Fibroblast of skin of scalp (primary cell): ENCODE data around the gene PLOD2.
A peak's percentile ranks its signal among the peaks of the same experiment; 100 is the strongest.
"Not testable (repeated sequence)": the region's sequence is repeated elsewhere in the genome, so short reads cannot be mapped to it uniquely, and the experiment has no call there.

Source experiments
- DNase-seq: peaks from one replicate; pipeline ENCODE4 v3.0.0-alpha.2; 2013

Gene PLOD2

GRCh38 chr3:146136647-146137046 lies 24.3 kb downstream of the PLOD2 start:
- no peak for DNase-seq

GRCh38 chr3:146134348-146135117 lies 26.5 kb downstream of the PLOD2 start:
- peak; percentile 7 for DNase-seq

GRCh38 chr3:146133441-146133840 lies 27.5 kb downstream of the PLOD2 start:
- DNase-seq = peak; percentile 57

DNA sequence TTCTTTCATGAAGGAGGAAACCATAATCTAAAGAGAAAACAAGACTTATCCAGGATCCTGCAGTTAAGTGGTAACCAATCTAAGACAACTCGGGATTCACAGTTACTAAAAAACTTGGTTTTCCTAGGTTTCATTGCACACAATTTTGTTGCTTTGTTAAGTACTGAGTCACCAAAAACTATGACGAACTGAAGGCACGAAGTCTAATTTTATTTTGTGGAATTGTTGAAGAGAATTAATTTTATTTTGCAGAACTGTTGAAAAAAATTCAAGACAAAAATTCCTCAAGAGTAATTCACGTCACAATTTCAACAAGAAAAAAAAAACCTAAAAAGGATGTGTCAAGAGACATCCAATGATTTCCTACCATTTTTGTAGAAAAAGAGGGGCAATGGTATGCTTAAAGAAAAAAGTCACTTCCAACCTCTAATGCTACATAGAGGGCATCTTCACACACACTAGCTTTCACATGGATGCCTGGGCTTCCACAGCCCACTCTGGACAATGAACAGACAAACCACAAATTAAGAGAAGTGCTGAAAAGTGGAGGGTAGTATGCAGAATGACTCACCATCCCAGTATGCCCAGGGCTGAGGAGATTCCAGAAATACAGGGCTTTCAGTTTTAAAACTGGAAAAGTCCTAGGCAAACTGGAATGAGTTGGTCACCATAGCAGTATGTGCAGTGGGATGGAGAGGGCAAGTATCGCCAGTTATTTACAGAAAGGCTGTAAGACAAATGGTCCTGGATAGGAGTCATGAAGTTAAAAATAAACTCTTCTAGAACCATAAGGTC lies 29.2 kb downstream of the PLOD2 start:
- DNase-seq = peak; percentile 96

GRCh38 chr3:146130881-146131371 lies 30.1 kb downstream of the PLOD2 start:
- peak; percentile 71 for DNase-seq

GRCh38 chr3:146129750-146130149 lies 31.2 kb downstream of the PLOD2 start:
- no peak for DNase-seq

DNA sequence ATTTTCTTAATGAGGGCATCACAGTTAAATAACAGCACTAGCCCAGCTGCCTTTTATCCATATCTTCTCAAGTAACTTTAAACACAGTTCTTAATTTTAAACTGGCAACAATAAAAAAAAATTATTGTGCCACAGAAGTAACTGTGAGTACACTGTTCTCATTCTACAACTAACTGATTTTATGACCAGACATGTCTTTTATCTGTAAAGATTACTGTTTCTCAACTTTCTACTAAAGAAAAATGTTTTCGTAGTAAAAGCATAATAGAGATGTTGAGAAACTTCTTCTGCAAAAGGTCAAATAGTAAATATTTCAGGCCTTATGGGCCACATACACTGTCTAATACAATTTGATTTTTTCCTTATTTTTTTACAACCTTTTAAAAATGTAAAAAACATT lies 32.0 kb downstream of the PLOD2 start:
- DNase-seq = no peak

DNA sequence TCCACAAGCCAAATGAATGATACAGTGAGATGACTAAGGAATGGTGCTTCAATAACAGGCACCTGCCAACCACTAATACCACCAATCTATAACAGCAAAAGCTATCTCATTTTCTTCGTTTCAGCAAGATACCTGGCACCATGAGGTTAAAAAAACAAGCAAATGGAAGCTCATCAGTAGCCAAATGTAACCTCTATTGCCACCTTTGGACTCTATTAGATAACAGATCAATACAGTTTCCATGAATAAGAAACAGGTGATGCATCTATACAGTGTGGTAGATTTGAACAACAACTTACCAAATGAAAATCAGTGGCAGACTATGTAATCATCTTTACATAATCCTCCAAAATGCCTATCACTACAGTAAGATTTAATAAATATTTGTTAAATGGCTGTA lies 32.8 kb downstream of the PLOD2 start:
- DNase-seq = no peak

- DNase-seq = peak; percentile 95
These were observed 35.0 kb downstream of the PLOD2 start for GRCh38 chr3:146125951-146126350.

- DNase-seq = peak; percentile 29
These were observed 36.7 kb downstream of the PLOD2 start for GRCh38 chr3:146124126-146124801.

DNA sequence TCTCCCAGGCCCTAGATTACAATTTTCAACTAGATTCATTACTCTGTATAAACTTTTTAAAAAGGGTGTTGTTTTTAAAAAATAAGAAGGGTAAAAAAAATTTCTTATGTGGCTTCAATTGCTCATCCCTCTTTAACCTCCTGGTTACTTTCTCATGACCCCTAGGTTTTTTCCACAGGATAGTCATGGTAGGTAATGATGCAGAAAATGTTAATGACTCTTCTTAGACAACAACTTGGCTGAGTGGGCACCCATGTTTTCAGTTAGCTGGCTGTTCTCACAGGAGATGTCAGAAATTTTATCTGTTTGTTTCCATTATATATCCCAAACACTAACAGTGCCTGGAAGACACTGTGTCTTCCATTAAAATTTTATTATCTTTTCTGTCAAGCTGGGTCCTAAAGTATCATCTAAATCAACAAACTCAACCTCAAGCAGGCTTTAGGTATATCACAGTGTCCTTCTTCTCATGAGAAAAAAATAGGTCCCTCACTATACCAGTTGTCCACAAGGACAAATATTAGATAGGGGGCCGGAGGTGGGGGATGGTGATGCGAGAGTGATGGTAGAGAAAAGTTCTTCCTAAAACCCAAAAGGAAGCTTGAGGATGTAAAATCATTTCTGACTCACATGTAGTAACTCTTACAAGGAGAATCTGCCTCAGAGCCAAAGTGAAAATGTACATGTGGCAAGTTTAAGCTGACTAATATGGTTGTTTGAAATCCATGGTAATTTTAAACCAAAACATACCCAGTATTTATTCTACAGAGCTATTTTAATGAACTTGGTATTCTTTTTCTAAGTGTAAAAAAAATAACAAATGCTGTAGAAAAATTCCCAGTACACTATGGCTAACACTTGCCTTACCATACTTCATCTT lies 43.3 kb downstream of the PLOD2 start:
- DNase-seq = peak; percentile 90

DNA sequence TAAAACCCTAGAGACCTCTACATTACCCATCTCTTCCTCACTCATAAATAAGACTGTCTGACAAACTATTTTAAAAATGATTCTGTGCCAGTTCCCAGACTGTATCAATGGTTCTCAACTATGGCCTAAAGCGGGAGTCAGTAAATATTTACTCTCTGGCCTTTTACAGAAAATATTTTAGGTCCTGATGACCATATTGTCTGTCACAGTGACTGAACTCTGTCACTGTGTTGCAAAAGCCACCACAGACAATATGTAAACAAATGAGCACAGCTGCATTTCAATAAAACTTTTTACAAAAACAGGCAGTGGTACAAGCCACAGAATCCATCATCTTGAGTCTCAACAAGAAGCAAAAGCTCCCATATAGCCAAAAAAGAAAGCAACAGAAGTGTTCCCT lies 45.4 kb downstream of the PLOD2 start:
- no peak for DNase-seq

- not testable (repeated sequence) for DNase-seq
These were observed 47.2 kb downstream of the PLOD2 start for GRCh38 chr3:146113804-146114203.

DNA sequence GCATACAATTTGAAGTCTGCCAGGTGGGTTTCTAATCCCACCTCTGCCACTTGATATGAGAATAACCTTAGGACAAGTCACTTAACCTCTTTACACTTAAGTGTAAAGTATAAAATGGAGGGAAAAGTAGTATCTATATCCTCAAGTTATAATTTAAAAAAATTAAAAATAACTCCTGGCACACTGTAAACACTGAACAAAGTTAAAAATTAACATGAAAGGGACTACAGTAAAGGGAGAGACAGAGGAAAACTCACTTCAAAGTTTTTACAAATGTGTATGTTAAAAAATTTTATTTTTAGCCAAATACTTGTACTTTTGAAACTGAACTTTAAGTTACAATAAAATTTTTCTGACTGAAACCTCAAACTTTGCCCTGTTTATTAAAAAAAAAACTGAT lies 49.6 kb downstream of the PLOD2 start:
- no peak for DNase-seq

DNA sequence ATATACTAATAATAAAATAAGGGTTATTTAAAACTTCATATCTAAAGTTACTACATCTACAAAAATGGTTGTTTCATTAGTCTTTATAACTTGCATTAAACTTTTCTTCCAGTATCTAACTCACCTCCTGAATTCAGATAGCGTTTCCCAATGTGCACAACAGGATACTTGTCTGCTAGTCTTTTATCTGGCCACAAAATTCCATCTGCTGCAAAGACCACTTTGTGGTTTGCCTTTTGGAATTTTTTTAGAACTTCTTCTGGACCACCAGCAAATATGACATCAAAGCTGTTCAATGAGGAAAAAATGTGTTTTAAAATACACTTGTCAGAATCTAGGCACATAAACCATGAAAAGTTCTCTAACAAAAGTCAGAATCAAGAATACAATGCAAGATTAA lies 50.8 kb downstream of the PLOD2 start:
- peak; percentile 33 for DNase-seq

DNA sequence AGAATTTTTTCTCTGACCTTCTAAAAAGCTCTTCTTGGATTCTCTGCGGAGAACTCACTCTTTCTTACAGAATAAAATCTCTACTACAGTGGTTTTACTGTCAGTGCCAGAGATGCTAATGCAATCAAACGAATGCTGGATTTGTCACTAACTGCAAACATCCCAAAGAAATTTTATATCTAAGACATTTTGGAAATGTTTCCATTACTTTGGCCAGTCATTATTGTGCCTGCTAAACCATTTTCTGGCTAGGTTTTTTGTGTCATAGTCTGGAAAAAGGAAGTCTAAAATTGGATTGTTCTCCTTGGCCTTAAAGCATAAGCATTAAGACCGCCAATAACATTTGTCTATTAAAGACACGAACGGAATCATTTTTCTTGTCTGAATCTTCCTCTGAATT lies 54.0 kb downstream of the PLOD2 start:
- DNase-seq = no peak

DNA sequence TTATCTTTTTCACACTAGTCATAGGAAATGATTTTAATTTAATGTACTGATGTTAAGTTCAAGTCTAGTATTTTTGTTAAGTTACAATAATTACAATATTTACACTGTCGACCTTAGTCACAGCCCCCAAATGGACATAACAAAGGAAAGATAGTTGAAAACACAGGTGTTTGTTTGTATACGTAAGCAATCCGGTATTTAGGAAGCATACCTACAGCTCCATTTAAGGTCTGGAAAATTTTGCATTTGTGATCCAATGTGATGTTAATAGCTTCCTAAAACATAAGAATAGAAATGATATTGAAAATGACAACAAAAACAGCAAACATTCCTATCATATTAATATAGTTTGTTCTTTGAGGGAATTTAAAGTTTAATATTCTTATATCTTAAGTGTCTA lies 56.9 kb downstream of the PLOD2 start:
- DNase-seq = no peak

DNA sequence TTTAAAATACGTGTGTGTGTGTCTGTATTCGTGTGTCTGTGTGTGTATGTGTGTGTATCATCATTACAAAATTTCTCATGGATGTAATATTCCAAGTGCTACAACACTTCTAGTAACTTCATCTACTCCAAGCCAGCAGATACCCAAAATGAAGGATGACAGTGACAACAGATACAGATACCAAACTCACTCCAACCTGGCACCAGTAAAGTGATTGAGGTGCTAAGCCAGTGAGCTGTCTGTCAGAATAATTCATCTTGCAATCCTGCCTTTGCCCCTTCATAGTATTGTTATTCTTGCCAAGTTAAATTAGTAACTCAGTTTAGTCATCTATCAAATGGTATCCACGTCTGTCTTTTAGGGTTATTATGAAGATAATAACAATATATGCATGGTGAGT lies 58.1 kb downstream of the PLOD2 start:
- no peak for DNase-seq

- no peak for DNase-seq
These were observed 59.4 kb downstream of the PLOD2 start for GRCh38 chr3:146101538-146101937.

GRCh38 chr3:146100825-146101444 lies 60.0 kb downstream of the PLOD2 start:
- no peak for DNase-seq

GRCh38 chr3:146100180-146100579 lies 60.8 kb downstream of the PLOD2 start:
- DNase-seq = no peak

GRCh38 chr3:146099316-146099715 lies 61.7 kb downstream of the PLOD2 start:
- DNase-seq = no peak
